GM13976 (cell line): ENCODE results near the gene OSBP2.

ENCODE experiments used
- DNase-seq: peaks from one replicate; pipeline ENCODE4 v3.0.0; 2012; ENCODE audit warnings: low spot score
- in situ Hi-C: fragments of 300-500 bp; cut with MboI; formaldehyde crosslinking; loops from one replicate; pipeline ENCODE4 v1.12.0; 2022; ENCODE audit warnings: low sequenced_read_pairs, mixed read lengths, inconsistent platforms; ENCODE audit not compliant: unreplicated experiment
- TF ChIP-seq, protein P1 (sequence below): IDR thresholded peaks from 2 replicates; pipeline ENCODE4 v1.5.1; 2012; ENCODE audit warnings: borderline replicate concordance, mild to moderate bottlenecking; ENCODE audit not compliant: insufficient read depth; ENCODE audit errors: extremely low read depth, missing control alignments, control extremely low read depth

OSBP2 gene

DNA sequence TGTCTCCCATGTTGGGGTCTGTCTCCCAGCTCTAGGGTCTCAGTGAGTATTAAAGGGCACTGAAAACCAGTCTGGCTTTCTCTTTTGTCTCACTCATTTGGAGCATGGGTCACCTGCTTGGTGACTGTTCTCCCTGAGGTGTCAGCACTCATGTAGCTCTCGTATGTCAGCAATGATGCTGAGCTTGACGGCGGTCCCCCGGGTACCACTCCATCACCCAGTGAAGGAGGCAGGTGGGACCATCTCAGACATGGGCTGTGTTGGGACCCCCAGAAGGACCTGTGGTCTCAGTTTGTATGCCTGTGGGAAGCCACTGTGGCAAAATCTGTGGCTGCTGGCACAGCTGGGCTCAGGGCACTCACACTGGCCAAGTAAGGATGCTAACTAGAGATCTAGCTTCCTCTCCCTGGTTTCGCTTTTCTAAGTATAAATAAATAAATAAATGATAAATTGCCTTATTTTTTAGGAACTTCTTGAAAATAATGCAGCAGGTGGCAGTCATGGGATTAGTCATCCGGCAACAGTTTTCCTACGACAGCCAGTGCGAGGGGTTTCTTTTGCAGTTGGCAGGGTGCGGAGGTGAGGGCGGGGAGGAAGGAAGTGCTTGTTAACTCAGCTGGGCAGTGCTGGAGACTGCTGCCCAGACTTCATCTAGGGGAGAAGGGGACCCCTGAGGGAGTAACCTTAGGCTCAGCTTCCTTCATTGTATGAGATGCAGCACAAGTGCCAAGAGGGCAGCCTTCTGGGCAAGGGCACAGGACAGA, 48.8 kb downstream of the OSBP2 start:
- no peak for DNase-seq
- in situ Hi-C loops = no loop called here
- TF ChIP-seq, protein P1, sequence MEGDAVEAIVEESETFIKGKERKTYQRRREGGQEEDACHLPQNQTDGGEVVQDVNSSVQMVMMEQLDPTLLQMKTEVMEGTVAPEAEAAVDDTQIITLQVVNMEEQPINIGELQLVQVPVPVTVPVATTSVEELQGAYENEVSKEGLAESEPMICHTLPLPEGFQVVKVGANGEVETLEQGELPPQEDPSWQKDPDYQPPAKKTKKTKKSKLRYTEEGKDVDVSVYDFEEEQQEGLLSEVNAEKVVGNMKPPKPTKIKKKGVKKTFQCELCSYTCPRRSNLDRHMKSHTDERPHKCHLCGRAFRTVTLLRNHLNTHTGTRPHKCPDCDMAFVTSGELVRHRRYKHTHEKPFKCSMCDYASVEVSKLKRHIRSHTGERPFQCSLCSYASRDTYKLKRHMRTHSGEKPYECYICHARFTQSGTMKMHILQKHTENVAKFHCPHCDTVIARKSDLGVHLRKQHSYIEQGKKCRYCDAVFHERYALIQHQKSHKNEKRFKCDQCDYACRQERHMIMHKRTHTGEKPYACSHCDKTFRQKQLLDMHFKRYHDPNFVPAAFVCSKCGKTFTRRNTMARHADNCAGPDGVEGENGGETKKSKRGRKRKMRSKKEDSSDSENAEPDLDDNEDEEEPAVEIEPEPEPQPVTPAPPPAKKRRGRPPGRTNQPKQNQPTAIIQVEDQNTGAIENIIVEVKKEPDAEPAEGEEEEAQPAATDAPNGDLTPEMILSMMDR = no peak

DNA sequence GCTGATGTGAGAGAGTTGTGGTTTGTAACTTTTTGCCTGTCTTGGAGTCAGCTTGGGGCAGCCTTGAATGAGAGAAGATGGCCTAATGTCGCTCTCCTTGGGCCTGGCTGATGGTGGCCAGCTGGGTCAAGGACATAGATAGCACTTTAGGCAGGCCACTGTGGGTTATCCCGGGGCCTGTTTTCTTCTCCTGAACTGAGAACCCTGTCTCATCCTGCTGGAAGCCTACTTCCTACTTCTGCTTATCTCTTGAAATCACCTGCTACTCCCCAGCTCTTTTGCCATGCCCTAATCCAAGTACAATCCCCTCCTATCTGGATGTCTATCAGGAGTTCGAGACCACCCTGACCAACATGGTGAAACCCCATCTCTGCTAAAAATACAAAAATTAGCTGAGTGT, 49.5 kb downstream of the OSBP2 start:
- TF ChIP-seq, protein P1 = no peak
- in situ Hi-C loops = no loop called here
- DNase-seq = no peak

DNA sequence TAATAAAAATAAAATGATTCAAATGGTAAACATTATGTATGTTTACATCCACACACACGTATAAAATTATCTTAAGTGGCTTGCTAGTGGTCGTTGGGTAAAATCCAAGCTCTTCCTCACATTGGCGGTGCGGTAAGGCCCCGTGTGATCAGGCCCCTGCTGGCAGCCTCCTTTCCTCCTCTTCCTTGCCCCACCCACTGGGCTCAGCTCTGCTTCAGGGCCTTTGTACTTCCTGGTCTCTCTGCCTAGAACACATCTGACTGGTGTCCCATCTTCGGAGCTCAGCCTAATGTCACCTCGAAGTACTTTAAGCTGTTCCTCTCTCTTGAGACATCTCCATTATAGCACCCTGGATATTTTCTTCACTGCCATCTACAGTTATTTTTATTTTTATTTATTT, 52.8 kb downstream of the OSBP2 start:
- in situ Hi-C loops = no loop called here
- TF ChIP-seq, protein P1 = no peak
- no peak for DNase-seq

DNA sequence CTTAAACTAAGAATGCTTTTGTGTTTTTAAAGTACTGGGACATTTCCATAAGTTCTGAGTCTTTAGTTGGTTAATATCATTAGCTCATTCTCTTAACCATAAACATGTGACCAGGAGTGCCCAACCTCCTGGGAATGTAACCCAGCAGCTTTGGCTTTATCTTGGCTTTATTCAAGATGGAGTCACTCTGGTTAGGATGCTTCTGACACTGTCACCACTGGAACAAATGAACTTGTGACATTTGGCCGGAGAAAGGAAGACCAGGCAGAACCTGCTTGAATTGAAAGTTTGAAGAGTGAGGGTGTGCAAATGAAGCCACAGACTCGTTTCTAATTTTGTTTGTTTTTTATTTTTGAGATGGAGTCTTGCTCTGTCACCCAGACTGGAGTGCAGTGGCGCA, 54.6 kb downstream of the OSBP2 start:
- no peak for DNase-seq
- TF ChIP-seq, protein P1 = no peak
- in situ Hi-C loops = no loop called here

DNA sequence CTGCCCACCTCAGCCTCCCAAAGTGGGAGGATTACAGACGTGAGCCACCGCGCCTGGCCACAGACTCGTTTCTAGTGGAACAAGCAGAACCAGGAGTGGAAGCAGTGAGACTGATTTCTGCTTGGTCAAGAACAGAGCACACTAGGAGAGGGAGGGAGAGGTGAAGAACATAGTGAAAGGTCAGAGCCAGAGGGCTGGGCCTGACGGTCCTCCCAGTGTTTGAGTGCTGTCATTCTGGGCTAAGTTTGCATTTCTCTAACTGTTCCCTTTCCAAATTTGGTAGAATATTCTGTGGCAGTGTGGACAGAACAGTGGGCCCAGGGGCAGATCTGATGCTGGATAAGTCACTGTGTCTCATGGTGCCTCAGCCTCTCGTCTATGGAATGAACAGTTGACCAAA, 55.2 kb downstream of the OSBP2 start:
- TF ChIP-seq, protein P1 = no peak
- in situ Hi-C loops = loop anchor here (10.0 kb wide), 1 partner anchor 155 kb away; no protein-coding TSS in a partner anchor

DNA sequence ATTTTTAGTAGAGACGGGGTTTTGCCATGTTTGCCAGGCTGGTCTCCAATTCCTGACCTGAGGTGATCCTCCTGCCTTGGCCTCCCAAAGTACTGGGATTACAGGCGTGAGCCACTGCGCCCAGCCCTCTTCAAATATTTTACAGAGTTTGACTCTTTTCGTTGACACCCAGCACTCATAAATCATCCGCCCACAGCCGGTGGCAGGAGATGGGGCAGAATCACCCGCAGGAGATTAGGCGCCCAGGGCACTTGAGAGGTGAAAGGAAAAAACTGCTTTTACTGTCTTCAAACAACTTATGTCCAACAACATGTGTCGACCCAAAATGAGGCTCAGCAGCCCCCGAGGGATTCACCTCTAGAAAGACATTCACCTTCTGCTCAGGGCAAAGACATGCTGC, 56.9 kb downstream of the OSBP2 start:
- DNase-seq = no peak
- in situ Hi-C loops = loop anchor here (10.0 kb wide), 1 partner anchor 153 kb away; no protein-coding TSS in a partner anchor
- TF ChIP-seq, protein P1 = no peak

More for the DNA sequence above, 55.2 kb downstream of the OSBP2 start:
- DNase-seq = no peak
